ENCODE data around the gene PON1.

The PON1 gene

DNA sequence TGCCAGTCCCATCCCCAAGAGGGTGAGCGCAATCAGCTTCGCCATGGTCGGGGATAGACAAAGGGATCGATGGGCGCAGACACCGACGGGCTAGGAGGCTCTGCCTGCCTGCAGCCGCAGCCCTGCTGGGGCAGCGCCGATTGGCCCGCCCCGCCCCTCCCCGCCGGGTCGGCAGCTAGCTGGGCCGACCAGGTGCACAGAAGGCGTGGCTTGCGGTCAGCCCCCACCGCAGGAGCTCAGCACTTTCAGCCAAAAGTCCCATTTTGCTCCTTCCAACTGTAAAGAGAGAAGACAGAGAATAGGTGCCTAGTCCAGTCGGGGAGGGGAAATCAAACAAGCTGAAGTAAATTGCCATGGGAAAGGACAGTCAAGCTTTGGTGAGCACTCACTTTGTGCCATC lies at the start of gene PON1:
Gene PON1 (minus strand): TSS at position 102 of the 400 bp plus-strand sequence. CDS start 57 bp downstream, at position 45.
- no peak for DNase-seq (ENCODE audit: low read depth in 3 of 3)

GRCh38 chr7:95373323-95373722 lies 49.0 kb upstream of the PON1 start:
- DNase-seq (ENCODE audit: low read depth in 3 of 3), result no peak

- DNase-seq (ENCODE audit: low read depth in 3 of 3), result no peak
Observed at GRCh38 chr7:95368235-95368634, 43.9 kb upstream of the PON1 start.

- no peak for DNase-seq (ENCODE audit: low read depth in 3 of 3)
Observed at GRCh38 chr7:95367606-95368005, 43.3 kb upstream of the PON1 start.

- DNase-seq (ENCODE audit: low read depth in 3 of 3), result no peak
Observed at GRCh38 chr7:95365151-95365550, 40.8 kb upstream of the PON1 start.

GRCh38 chr7:95357623-95358022 lies 33.3 kb upstream of the PON1 start:
- no peak for DNase-seq (ENCODE audit: low read depth in 3 of 3)

- DNase-seq (ENCODE audit: low read depth in 3 of 3), result no peak
Observed at GRCh38 chr7:95342642-95343307, 18.4 kb upstream of the PON1 start.

GRCh38 chr7:95342029-95342428 lies 17.7 kb upstream of the PON1 start:
- no peak for DNase-seq (ENCODE audit: low read depth in 3 of 3)

- no peak for DNase-seq (ENCODE audit: low read depth in 3 of 3)
Observed at GRCh38 chr7:95340491-95340890, 16.2 kb upstream of the PON1 start.

GRCh38 chr7:95338832-95339231 lies 14.5 kb upstream of the PON1 start:
- DNase-seq (ENCODE audit: low read depth in 3 of 3), result no peak

- no peak for DNase-seq (ENCODE audit: low read depth in 3 of 3)
Observed at GRCh38 chr7:95335093-95335492, 10.8 kb upstream of the PON1 start.

- DNase-seq (ENCODE audit: low read depth in 3 of 3), result no peak
Observed at GRCh38 chr7:95334447-95334846, 10.1 kb upstream of the PON1 start.

DNA sequence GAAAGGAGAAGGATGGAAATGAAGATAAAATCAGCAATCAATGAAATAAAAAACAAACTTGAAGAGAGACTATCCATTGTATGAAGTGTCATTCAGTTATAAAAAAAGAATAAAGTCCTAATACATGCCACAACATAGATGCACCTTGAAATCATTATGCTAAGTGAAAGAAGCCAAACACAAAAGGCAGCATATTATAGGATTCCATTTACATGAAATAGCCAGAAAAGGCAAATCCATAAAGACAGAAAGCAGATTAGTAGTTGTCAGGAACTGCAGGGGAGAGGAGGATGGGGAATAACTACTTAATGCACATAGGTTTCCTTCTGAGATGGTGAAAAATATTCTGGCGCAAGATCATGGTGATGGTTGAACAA lies 6.6 kb upstream of the PON1 start:
- DNase-seq (ENCODE audit: low read depth in 3 of 3), result no peak

GRCh38 chr7:95330204-95330960 lies 6.0 kb upstream of the PON1 start:
- DNase-seq (ENCODE audit: low read depth in 3 of 3), result no peak

DNA sequence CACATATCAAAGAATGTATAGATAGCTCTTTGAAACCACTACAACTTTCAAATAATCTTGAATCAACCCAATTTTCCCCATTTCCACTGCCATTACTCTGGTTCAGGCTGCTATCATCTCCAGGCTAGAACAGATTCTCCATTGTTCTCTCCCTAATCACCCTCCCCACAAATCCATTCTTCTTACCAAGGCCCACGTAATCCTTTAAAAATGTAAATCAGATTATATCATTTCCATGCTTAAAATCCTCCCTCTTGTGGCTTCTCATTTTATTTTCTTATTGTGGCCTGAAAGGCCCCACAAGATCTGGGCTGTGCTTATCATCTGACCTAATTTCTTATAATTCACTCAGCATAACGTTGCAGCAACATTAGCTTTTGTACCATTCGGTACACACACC lies 3.0 kb upstream of the PON1 start:
- DNase-seq (ENCODE audit: low read depth in 3 of 3), result no peak

DNA sequence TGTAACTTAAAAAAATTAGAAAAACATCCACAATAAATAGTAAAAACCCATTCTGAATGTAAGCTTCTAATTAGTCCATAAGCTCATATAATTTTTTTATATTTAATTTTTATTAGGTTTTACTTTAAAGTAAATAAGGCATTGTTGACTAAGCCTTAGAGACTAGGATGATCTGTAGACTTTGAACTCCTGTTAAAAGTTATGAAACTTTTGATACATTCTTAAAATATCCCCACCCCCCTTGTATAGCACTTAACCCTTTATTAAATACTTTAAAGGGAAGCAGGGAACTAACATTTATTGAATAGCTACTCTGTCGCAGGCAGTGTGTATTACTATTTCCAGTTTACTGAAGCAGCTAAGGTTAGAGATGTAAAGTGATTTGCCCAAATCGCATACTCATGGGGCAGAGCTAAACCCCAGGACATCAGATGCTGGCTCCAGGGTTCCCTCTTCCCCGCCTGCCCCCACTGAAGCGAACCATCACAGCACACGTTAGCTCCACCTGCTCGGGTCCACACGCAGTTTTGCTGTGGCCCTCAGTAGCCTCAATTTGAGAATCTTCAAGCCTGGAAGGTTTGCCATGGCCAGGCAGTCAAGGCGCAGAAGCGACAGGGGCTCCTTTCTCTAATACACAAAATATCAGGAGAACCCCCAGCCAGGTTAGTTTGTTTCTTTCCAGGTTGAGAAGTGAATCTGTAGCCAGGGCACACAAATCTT lies 762 bp downstream of the PON1 start:
- DNase-seq (ENCODE audit: low read depth in 3 of 3), result no peak

- DNase-seq (ENCODE audit: low read depth in 3 of 3), result no peak
Observed at GRCh38 chr7:95322854-95323253, 1.5 kb downstream of the PON1 start.

DNA sequence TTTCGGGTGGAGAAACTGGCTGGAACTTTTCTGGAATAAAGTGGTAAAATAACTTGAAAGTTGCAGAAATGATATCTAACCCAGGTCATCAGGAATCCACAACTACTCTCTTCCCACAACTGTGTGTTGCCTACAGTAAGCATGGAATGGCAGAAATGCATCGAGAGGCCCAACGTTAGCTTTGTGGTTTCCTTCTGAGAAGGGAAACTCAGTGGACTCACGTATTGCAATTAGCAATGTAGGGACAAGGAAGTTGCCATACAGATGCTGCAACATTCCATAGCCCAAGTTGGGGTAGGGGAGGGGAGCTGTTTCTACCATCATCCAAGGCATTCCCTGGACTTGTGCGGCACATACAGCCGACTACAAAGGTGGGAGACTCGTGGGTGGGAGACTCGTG lies 1.9 kb downstream of the PON1 start:
- no peak for DNase-seq (ENCODE audit: low read depth in 3 of 3)

- no peak for DNase-seq (ENCODE audit: low read depth in 3 of 3)
Observed at GRCh38 chr7:95321720-95322119, 2.6 kb downstream of the PON1 start.

- no peak for DNase-seq (ENCODE audit: low read depth in 3 of 3)
Observed at GRCh38 chr7:95320651-95321050, 3.7 kb downstream of the PON1 start.

GRCh38 chr7:95319570-95319969 lies 4.8 kb downstream of the PON1 start:
- DNase-seq (ENCODE audit: low read depth in 3 of 3), result no peak

DNA sequence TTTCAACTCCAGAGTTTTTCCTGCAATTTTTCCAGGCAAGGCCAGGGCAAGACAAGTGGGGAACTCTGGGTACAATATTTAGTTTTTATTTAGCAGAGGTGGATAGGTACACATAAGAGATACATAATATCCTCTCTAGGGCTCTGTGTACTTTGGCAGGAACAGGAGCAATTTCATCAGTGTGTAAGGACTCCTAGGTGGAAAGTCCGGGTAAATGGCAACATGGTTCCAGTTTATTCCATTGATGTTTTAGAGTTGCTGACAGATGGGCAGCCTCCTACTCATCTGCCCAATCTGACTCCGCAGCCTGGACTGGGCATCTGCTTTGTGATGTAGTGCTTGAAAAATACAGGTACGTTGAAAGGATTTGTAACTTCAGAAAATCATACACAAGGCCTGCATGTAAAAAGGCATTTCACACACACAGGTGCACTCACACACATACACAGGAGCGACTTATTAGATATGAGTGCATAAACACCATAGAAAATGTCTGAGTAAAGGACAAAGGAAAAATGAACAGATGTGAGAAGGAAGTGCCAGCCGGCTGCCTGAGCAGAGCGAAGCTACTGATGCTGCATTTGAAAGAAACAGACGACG lies 5.7 kb downstream of the PON1 start:
- DNase-seq (ENCODE audit: low read depth in 3 of 3), result no peak

DNA sequence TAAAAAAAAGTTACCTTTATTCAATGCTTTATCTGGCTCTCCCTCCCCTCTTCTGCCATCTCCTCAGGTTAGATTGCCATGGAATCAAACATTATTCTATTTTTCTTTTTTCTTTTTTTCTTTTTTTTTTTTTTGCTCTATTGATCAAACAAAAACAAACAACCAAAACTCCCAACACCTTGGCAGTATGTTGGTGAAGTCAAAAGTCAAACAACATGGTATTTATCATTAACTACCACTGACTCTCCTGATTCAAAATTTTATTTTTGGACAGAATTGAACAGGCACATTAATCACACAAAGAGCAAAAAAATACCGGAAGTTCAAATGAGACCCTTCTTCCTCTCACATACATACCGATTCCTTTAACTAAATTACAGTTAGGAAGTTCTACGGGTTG lies 6.4 kb downstream of the PON1 start:
- DNase-seq (ENCODE audit: low read depth in 3 of 3), result no peak

Data from stimulated activated CD4-positive, alpha-beta T cell treated with anti-CD3 and anti-CD28 coated beads, TNF-alpha, amount 100 ng/mL, for 4 hours (primary cell).